Measurements from ENCODE around the gene PLD4. TPM values are rescaled to one million over a fixed set of nuclear protein-coding genes. Genes with fewer than 3 reads are reported as not detected.

The PLD4 gene
- total RNA-seq, 4 donors from 2014 or later, result 1.7 to 4.1 TPM; not detected in 2

GRCh38 chr14:104885973-104886689, 38.5 kb upstream of the PLD4 start:
- TF ChIP-seq POLR2A (IDR thresholded peaks at IDR 0.05) (no peak), CTCF (IDR thresholded peaks at IDR 0.05) (no peak)
- peaks cover 0 to 62% (median 0%) of the 10 kb centered on the region in 3 donors for H3K36me3 ChIP-seq
- peak in 1 of 3 donors; percentile 34 for DNase-seq

GRCh38 chr14:104886690-104887622, 37.7 kb upstream of the PLD4 start:
- Histone ChIP-seq H3K27me3 (no peaks in the 10 kb centered on the region), H3K27ac (no peak overlapping the region), H3K4me1 (no peaks in the 10 kb centered on the region), H3K9me3 (no peaks in the 10 kb centered on the region), H3K4me3 (no peak overlapping the region), H3K36me3 (peaks cover 0 to 61% (median 0%) of the 10 kb centered on the region in 3 donors)
- DNase-seq, result peak in 1 of 3 donors; percentile 43
- TF ChIP-seq CTCF (IDR thresholded peaks at IDR 0.05), result no peak
- no peak for TF ChIP-seq POLR2A (IDR thresholded peaks at IDR 0.05)

More at GRCh38 chr14:104885973-104886689, 38.5 kb upstream of the PLD4 start:
- Histone ChIP-seq H3K4me1 (no peaks in the 10 kb centered on the region), H3K27me3 (no peaks in the 10 kb centered on the region), H3K4me3 (no peak overlapping the region), H3K27ac (no peak overlapping the region), H3K9me3 (no peaks in the 10 kb centered on the region)

DNA sequence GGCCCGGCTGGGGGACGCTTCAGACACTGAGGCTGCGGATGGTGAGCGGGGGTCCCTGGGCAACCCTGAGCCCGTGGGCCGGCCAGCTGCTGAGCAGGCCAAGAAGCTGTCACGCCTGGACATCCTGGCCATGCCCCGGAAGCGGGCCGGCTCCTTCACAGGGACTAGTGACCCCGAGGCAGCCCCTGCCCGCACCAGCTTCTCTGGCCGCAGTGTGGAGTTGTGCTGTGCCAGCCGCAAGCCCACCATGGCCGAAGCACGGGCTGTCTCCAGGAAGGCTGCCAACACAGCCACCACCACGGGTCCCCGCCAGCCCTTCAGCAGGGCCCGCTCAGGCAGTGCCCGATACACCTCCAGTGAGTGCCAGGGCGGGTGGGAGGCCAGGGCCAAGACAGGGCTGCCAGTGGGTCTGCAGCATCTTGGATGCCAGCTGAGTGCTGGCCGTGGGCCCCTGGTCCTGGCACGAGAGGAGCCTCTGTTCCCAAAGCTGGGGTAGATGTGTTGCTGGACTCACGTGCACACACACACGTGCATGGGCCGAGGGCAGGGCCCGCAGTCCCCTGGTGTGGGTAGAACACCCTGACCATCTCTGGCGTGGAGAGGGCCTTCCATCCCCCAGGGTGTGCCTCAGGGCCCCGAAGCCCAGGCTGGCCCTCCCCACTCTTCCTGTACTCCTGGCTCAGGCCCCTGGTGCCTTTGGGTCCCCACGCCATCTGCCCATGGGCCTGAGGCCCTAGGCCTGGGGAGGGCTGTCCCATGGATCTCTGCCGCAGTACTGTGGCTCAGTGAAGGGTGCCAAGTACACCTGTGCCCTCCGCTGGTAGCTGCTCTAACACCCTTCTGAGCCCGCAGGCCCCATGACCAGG, 36.8 kb upstream of the PLD4 start:
- Histone ChIP-seq H3K4me3 (no peak overlapping the region), H3K27me3 (no peaks in the 10 kb centered on the region), H3K36me3 (peaks cover 0 to 60% (median 0%) of the 10 kb centered on the region in 3 donors), H3K4me1 (peaks cover 0 to 2% (median 0%) of the 10 kb centered on the region in 4 donors), H3K27ac (no peak overlapping the region), H3K9me3 (no peaks in the 10 kb centered on the region)
- TF ChIP-seq CTCF (IDR thresholded peaks at IDR 0.05), result no peak
- no peak for TF ChIP-seq POLR2A (IDR thresholded peaks at IDR 0.05)
- peak in 2 of 3 donors; percentile 42 to 43 for DNase-seq

DNA sequence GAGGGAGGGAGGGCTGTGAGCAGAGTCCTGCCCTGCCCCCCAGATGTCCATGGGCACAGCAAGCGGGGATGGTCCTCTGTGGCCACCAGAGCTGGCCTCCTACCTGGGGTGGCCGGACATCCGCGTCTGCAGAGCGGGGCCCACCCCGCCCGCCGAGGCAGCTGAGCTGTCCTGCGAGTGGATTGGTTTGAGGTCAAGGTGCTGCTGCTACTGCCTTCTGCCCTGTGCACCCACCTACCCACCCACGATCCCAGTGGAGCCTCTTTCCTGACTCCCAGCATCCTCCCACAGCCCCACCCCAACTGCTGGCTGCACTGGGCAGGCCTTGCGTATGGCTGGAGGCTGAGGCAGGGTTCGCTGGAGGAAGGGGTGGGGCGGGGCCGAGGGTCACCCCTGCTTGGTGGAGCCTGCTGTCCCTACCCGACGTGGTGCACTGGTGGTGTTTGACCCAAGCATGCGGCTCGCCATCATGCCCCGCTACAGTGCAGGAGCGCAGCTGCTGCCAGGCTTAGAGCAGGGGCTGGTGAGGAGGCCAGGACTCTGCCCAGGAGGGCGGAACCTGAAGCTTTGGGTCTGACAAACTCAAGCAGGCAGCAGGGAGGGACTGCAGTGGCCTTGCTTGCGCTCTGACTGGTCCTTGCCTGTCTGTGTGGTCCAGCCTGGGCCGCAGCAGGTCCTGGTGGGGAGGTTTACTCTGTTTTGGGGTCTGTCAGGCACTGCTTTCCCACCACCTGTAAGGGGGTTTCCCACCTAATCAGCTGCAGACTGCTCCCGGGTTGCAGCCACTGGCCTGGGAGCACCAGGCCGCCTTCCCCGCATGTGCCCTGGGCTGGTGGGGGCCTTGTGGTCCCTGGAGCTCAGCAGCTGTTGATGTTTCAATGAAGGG, 35.9 kb upstream of the PLD4 start:
- Histone ChIP-seq H3K27me3 (no peaks in the 10 kb centered on the region), H3K27ac (no peak overlapping the region), H3K4me3 (no peak overlapping the region), H3K9me3 (no peaks in the 10 kb centered on the region), H3K4me1 (peaks cover 0 to 10% (median 0%) of the 10 kb centered on the region in 4 donors), H3K36me3 (peaks cover 0 to 51% (median 0%) of the 10 kb centered on the region in 3 donors)
- TF ChIP-seq CTCF (IDR thresholded peaks at IDR 0.05) (no peak), POLR2A (IDR thresholded peaks at IDR 0.05) (no peak)
- DNase-seq, result peak in 2 of 3 donors; percentile 34 to 43

Data from Peyer's patch (tissue), 4 donors.